ENCODE results near the gene KRTAP20-1.

Gene KRTAP20-1

DNA sequence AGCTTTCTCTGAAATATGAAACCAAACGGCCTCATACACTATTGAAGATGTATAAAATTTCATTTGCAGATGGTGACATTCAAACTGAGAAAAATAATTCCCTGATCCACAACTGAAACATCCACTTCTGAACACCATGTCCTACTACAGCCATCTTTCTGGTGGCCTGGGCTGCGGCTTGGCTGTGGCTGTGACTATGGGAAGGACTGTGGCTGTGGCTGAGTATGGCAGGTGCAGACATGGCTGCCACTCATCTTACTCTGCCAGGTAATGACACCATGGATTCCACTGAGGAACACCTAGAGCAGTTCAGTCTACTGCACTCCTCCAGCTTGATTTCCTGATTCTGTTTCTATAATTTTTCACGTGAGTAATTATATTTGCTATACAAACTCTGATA, 4.3 kb downstream of the KRTAP20-1 start, which contains the start of gene KRTAP20-4:
KRTAP20-4 (plus strand) TSS at position 106 of the 400 bp plus-strand sequence.
- DNase-seq = no peak
- TF ChIP-seq POLR2A (IDR thresholded peaks at IDR 0.05; ENCODE audit: low read length) (no peak), GATA1 (IDR thresholded peaks at IDR 0.05; ENCODE audit: low read depth, low read length) (no peak)

DNA sequence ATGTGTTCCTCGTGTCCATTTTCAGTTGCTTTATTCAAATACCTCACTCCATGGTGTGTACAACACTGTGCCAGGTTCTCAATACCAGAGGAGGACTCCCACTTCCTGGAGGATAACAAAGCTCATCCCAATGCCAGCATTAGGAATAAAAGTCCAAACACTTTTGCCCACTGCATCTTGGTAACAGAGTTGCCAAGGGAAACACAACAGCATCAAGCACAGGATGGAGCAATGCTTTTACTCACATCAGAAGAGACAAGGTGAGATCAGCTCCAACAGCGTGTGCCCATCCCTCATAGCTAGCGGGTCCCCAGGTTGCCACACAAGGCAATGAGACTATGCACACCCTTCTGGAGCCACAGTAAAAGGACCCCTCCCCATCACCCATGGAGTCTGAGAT, 7.1 kb downstream of the KRTAP20-1 start:
- DNase-seq = no peak
- no peak for TF ChIP-seq POLR2A (IDR thresholded peaks at IDR 0.05; ENCODE audit: low read length)
- TF ChIP-seq GATA1 (IDR thresholded peaks at IDR 0.05; ENCODE audit: low read depth, low read length) = no peak

DNA sequence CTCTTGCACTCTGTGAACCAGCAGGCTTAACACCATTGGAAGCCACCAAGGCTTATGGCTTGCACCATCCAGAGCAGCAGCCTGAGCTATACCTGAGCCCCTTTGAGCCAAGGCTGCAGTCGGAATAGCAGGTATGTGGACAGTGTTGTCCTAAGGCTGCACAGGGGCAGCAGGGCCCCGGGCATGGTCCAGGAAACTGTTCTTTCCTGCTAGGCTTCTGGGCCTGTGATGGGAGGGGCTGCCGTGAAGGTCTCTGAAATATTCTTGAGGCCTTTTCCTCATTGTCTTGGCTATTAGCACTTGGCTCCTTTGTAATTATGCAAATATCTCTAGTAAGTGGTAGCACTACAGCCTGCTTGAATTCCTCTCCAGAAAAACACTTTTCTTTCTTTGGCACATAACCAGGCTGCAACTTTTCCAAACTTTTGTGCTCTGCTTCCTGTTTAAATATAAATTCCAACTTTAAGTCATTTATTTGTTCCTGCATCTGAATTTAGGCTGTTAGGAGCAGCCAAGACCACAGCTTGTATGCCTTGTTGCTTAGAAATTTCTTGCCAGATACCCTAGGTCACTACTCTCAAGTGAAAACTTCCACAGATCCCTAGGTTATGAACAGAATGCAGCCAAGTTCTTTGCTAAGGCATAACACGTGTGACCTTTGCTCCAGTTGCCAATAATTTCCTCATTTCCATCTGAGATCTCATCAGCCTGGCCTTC, 9.4 kb downstream of the KRTAP20-1 start:
- TF ChIP-seq POLR2A (IDR thresholded peaks at IDR 0.05; ENCODE audit: low read length) = no peak
- TF ChIP-seq GATA1 (IDR thresholded peaks at IDR 0.05; ENCODE audit: low read depth, low read length) = no peak
- no peak for DNase-seq

DNA sequence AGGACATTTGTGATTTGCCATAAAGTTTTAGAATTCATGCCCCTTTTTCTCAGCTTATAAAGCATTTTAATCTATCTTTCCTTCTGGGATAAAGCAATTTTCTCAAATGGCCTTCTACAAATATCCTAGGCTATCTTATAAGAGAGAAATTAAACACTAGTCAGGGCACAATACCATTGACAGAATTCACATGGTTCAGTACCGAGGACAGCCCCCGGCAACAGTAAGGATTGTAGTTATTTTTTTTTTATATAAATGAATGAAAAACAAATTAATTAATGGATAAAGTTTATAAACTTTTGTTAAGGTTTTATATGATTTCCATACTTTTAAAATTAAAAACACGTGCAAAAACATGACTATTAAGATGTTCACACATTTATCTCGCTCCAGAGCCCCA, 11.9 kb downstream of the KRTAP20-1 start:
- no peak for DNase-seq
- TF ChIP-seq GATA1 (IDR thresholded peaks at IDR 0.05; ENCODE audit: low read depth, low read length) (no peak), POLR2A (IDR thresholded peaks at IDR 0.05; ENCODE audit: low read length) (no peak)

DNA sequence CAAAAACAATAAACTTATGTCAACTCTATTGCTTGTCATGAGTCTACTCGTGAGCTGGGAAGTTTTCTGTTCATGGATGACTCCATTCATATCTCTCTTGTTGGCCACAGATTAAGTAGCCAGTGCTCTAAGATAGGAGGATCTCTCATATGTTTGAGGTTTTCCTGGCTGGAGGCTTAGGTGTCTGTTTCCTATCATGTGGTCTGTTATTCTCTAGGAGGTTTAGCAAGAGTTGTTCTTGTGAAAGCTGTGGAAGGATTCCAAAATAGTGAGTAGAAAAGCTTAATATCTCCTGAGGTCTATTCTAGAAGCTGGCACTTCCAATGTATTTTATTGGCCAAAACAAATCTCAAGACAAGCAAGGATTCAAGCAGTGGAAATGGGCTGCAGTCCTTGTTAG, 13.0 kb downstream of the KRTAP20-1 start:
- TF ChIP-seq POLR2A (IDR thresholded peaks at IDR 0.05; ENCODE audit: low read length) = no peak
- no peak for TF ChIP-seq GATA1 (IDR thresholded peaks at IDR 0.05; ENCODE audit: low read depth, low read length)
- DNase-seq = no peak

DNA sequence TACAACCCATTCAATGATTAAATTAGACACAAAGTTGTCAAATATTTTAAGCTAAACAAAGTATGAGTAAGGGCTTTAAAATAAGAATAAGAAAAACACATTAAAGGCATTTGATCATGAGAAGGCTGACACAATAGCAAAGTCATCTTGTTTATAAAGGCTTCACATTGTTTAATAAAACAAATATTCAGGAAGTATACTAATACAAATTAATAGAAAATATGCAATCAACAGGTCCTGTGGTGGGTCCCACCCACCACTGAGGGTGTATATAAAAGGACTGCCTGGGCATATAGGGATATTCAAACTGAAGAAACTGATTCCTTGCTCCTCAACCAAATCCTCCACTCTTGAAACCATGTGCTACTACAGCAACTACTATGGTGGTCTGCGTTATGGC, 18.7 kb downstream of the KRTAP20-1 start, which contains the start of gene KRTAP20-2:
KRTAP20-2 (plus strand) TSS at position 301 of the 400 bp plus-strand sequence; CDS start at position 359, 58 bp downstream.
- TF ChIP-seq GATA1 (IDR thresholded peaks at IDR 0.05; ENCODE audit: low read depth, low read length) = no peak
- TF ChIP-seq POLR2A (IDR thresholded peaks at IDR 0.05; ENCODE audit: low read length) = no peak
- DNase-seq = no peak

DNA sequence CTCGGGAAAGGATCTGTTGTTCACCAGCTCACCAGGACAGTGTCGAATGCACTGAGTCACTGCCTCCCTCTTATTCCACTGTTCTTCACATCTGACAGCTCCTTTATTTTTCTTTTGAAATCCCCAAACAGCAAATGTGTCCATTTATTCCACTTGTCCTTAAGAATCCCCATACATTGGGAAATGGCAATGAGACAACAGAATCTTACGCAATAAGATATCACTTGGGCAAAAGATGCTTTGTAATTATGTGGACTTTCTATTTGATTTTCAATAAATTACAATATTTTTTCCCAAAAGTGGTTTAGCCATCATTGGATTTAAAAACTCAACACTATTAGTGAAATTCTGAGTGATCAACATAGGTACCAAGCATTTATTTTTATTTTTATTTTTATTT, 22.5 kb downstream of the KRTAP20-1 start:
- DNase-seq = no peak

DNA sequence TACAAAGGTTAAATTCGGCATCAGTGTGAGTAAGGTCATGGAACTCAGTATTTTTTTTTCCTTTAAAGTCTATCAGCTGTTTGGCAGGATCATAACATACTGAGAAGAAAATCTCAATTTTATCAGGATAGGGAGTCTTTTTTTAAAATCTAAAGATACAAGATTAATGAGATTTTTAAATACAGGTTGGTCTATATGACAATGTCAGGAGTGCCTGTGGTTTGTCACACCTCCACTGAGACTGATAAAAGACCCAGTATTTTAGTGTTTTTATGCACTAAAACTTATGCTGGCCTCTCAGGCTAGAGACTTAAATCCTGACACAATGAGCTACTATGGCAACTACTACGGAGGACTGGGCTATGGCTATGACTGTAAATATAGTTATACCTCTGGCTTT, 26.3 kb downstream of the KRTAP20-1 start, which contains the start of gene KRTAP20-3:
KRTAP20-3 (plus strand) TSS at position 301 of the 400 bp plus-strand sequence.
- DNase-seq = no peak
- TF ChIP-seq GATA1 (IDR thresholded peaks at IDR 0.05; ENCODE audit: low read depth, low read length) = no peak
- no peak for TF ChIP-seq POLR2A (IDR thresholded peaks at IDR 0.05; ENCODE audit: low read length)

More for the DNA sequence above, 22.5 kb downstream of the KRTAP20-1 start:
- no peak for TF ChIP-seq POLR2A (IDR thresholded peaks at IDR 0.05; ENCODE audit: low read length)
- TF ChIP-seq GATA1 (IDR thresholded peaks at IDR 0.05; ENCODE audit: low read depth, low read length) = no peak

DNA sequence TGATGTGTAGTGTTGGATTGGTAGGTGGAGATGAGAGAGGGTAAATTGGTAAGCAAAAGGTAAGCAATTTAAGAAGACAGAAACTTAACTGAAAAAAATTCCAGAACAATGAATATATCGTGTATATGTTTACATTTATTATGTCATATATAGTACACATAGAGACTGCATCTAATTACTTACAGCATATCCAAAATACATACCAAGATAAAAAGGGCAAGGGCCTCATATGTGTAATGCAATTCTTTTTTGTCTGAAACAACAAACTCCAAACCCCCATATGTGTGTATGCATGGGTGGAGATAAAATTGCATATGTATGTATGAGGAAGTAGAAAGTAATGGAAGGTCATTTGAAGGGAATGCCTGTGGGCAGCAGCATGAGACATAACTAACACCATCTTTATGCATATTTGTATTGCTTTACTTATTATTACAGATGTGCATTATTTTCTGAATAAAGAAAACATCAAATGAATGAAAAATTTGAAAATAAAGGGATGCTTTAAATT, 30.7 kb downstream of the KRTAP20-1 start:
- no peak for DNase-seq
- TF ChIP-seq POLR2A (IDR thresholded peaks at IDR 0.05; ENCODE audit: low read length) = no peak
- no peak for TF ChIP-seq GATA1 (IDR thresholded peaks at IDR 0.05; ENCODE audit: low read depth, low read length)

DNA sequence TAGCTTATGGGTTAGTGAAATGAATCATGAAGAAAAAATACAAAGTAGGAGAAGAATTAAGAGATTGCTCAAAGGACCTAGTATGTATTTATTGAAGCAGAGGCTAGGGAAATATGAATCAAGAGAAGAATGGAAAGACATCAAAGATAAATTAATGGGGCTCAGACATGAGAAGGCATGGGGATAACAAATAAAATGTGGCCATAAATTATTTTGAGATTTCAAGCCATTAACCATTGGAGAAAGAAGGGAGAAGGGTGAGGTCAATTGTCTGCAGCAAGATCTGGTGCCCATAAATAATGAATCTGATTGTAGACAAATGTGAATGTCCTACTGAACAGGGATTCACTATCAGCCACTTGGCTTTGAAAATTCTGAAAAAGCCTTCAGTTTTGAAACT, 36.7 kb downstream of the KRTAP20-1 start:
- no peak for DNase-seq
- TF ChIP-seq GATA1 (IDR thresholded peaks at IDR 0.05; ENCODE audit: low read depth, low read length) (no peak), POLR2A (IDR thresholded peaks at IDR 0.05; ENCODE audit: low read length) (no peak)

Data from erythroblast (primary cell).